ENCODE data around the gene GPATCH2. TPM values are rescaled to one million over a fixed set of nuclear protein-coding genes. Genes with fewer than 3 reads are reported as not detected.

Gene GPATCH2
- total RNA-seq = 18.0 and 20.4 TPM in 2 replicates

GRCh38 chr1:217630711-217631591, at the start of gene GPATCH2, which contains the start of gene SPATA17:
TSS of gene GPATCH2 (minus strand) at chr1:217631090. CDS start at chr1:217630971, 119 bp downstream.
TSS of gene SPATA17 (plus strand) at chr1:217631344. CDS start at chr1:217631379, 35 bp downstream.

Other genes starting within 250 kb of the GPATCH2 start
- gene SPATA17, start 254 bp upstream of the GPATCH2 start, total RNA-seq = 0.87 and 1.2 TPM in 2 replicates

All from placental epithelial cell (primary cell).